Activated CD8-positive, alpha-beta memory T cell treated with anti-CD3 and anti-CD28 coated beads for 48 hours (primary cell): ENCODE data around the gene INO80D.

Source experiments
- DNase-seq, 3 experiments: peaks; one replicate each; pipeline ENCODE4 v3.0.0-alpha.2; 2020; ENCODE audit warnings: low read depth in 2 of 3, low spot score in 2 of 3

The INO80D gene

DNA sequence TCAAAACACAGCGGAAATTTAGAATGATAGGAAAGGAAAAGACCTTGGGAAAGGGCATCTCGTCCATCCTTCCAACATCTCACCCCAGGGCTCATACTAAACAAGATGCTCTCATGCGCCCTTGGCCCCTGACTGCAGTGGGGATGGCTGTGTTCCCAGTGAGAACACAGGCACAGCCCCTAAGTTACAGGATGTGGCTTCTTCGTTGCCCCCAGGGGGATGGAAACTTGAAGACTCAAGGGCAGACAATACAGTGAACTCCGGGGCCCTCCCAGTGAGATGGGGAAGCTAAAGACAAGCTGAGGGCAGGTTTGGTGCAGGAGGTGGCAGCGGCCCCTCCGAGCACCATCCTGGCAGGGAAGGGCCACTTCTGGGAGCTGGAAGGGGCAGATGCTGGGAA lies 139.7 kb downstream of the INO80D start:
- DNase-seq: no peak
